CD1c-positive myeloid dendritic cell (primary cell): ENCODE data around the gene NGB.
"Not testable (repeated sequence)": the region's sequence is repeated elsewhere in the genome, so short reads cannot be mapped to it uniquely, and the experiment has no call there.

ENCODE experiments used
- DNase-seq: peaks from one replicate; pipeline ENCODE4 v3.0.0-alpha.2; 2016; ENCODE audit errors: extremely low spot score

The NGB gene

GRCh38 chr14:77271113-77271710, at the start of gene NGB:
TSS of gene NGB (minus strand) at chr14:77271206. CDS start at chr14:77270937, 269 bp downstream.
- DNase-seq: no peak

GRCh38 chr14:77320238-77320935, 49.4 kb upstream of the NGB start, which contains the start of gene POMT2:
TSS of gene POMT2 (minus strand) at chr14:77320883. CDS start at chr14:77320681, 202 bp downstream.
- peak; percentile 96 for DNase-seq

GRCh38 chr14:77319422-77319821, 48.4 kb upstream of the NGB start:
- DNase-seq: no peak

- not testable (repeated sequence) for DNase-seq
These were observed 47.8 kb upstream of the NGB start for GRCh38 chr14:77318756-77319155.

DNA sequence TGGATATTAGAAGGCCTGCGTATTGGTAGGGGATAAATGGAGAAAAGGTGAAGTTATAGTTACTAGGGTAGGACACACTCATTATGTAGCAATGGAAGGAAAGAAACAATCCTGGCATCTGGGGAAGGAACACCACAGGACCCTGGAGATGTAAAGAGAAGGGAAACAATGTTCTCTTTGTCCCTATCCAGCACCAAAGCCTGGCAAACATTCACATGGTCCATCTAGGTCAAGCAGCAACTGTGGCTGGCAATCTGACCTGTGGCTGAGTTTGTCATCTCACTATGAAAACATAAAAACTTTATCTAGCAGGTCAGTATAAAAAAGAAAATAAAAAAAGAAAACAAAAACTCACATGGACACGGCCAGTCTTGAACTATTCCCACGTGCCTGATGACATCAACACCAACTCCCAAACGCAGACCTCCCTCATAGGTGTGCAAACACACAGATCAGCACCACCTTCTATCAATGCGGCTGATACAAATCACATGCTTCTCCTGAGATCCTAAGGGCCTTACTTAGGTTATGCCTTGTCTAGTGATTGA, 47.1 kb upstream of the NGB start:
- no peak for DNase-seq

DNA sequence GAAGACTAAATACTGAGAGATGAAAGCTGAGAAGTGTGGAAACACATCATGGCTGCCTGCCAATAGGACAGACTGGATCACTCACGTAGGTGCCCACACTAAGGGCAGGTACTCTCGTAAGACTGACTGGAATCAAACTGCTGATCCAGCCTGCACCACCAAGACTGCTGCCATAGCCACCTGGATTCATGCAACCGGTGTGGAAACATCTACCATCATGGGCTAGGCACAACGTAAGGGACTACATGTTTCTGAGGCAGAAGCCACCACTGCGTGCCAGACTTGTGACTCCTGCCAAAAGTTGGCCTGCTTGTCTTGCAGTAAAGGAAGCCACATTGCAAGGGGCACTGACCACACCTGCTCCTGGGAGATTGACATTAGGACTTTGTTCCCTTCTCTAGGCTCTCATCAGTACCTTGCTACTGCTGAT, 45.9 kb upstream of the NGB start:
- DNase-seq: no peak

GRCh38 chr14:77316195-77316505, 45.1 kb upstream of the NGB start:
- no peak for DNase-seq

DNA sequence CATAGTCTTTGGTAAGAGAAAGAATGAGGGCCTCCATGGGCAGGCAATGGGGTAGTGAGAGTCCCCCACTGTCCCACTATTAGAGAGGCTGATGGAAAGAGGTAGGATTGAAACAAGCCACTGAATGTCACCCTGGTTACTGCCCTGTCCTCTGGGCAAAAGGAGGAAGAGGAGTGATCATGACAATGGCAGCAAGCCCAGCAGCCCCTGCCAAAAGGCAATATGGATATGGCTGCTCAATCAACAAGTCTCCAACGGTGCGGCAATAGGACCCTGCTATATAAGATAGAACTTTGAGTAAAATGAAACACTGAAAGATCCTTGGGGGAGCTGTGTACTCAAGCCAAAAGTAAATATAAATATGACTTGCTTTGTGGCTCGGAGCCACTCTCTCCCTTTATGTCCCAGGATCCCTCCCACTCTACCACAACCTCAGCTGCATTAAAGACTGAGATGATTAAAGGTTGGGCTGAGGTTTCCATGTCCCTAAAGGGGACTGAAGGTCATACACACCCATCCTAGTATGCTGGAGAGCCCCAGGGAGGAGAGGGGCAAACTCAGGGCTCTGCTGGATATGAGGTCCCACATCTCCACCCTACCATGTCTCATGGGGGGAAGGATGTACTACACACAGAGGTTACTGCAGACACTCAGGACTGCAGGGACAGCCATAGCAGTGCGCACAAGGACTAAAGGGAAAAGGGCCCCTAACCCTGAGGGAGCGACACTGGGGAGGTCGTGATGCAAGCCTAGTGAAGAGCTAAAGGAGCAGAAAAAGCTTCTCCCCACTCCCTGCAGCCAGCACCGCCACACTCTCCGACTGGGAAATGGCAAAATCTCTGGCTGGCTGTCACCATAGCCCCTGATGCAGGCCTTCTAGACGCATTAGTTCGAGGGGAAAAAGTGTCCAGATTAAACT, 43.8 kb upstream of the NGB start:
- DNase-seq: no peak

DNA sequence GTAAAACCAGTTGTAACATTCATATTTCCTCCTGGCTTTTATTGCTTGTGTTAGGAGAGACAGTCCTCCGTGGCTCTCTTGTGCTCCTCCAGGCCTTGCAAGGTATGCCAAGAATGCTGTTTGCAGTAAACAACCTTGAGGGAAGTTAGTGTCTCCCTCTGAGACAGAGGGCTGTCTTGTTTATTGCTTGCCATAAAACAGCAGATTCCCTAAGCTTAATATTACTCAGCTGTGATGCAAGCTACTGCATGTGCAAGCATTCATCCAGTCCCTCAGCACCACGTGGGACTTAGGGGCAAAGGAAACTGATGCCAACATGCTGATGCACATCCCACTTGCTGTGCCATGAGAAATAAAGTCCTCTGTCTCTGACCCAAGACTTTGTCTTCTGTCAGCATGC, 43.0 kb upstream of the NGB start:
- no peak for DNase-seq

DNA sequence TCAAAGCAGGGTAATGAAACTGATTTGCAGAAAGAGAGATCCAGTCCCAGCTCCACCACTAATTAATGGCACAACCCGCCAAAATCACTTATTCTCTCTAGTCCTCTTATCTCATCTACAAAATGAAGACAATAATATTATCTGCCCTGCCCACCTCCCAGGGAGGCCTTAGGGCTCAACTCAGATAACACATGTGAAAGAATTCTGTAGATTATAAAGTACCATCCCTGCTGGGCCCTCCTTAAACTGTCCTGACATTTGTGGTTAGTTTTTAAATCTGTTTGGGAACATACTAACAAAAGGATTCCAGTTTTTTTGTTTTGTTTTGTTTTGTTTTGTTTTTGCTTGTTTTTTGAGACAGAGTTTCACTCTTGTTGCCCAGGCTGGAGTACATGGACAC, 42.4 kb upstream of the NGB start:
- no peak for DNase-seq

DNA sequence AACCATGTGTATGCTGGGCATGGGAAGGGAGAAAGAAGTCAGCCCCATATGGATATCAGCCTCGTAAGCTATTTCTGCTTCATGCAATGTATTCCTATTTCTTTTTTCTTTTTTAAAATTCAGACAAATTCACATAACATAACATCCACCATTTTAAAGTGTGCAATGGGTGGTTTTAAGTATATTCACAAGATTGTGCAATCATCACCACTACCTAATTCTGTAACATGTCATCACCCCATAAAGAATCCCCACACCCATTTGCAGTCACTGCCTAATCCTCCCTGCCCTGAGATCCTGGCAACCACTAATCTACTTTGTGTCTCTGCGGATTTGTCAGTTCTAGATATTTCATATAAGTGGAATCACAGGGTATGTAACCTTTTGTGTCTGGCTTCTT, 40.2 kb upstream of the NGB start:
- DNase-seq: no peak

DNA sequence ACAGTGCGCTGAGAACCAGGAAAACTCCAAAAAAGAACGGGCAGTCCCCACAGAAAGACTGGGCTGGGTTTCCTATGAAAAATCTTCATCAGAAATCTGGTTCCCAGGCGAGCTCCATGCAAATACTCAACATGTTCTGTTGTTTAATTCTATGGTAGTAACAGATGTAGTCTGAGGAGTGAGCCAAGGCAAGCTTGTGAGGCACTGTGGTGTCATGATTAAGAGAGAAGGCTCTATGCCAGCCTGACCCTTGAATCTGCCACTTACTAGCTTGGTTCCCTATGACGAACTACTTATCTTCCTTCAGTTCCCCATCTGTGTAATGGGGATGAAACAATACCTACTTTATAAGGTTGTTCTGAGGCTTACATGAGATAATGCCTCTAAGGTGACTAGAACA, 39.0 kb upstream of the NGB start:
- DNase-seq: no peak

- DNase-seq: peak; percentile 31
These were observed 38.1 kb upstream of the NGB start for GRCh38 chr14:77309131-77309530.

DNA sequence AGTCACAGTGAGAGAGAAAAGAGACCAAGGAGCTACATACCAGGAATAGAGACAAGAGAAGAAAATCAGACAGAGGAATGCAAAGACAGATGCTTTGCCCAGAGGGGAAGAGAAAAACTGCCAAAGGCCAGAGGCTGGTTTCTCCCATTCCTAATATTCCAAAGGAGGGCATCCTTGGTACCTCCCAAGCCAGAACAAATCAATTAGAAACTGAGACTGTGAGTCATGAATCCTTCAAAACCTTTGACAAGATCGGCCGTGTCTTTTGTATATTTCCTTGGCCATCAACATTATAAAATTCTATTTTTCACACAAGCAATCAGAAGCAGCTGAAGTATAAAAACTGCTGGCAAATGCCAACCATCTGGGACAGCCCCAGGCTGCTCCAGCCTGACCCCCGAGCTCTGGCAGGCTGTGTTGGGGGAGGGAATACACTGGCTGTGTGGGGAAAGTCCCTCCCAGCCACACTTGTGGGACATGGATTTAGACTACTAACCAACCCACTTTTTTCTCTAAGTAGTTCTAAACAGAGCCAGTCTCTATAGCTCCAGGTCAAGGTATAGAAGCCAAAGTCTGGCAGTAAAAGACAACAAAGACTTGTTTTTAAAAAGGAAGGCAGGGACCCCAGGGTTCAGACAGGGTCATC, 36.0 kb upstream of the NGB start:
- DNase-seq: no peak

DNA sequence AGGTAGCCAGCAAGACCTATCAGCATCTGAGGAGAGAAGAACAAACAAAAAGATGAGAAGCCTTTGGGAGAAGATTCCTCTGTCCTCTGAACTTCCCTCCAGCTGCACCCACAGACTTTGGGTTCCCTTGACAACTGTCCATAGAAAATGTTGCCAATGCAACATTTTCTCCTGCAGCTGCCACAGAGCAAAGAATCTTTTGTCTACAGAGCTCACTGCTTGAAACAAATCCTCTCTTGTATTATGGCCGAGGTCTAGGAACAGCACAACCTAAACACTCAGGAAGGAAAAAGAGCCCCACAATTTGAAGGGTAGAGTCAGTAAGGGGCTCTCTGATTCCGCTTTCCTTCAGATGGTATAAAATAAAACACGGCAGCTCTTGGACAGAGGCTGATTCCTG, 35.4 kb upstream of the NGB start:
- no peak for DNase-seq

GRCh38 chr14:77305696-77306095, 34.7 kb upstream of the NGB start:
- DNase-seq: no peak

DNA sequence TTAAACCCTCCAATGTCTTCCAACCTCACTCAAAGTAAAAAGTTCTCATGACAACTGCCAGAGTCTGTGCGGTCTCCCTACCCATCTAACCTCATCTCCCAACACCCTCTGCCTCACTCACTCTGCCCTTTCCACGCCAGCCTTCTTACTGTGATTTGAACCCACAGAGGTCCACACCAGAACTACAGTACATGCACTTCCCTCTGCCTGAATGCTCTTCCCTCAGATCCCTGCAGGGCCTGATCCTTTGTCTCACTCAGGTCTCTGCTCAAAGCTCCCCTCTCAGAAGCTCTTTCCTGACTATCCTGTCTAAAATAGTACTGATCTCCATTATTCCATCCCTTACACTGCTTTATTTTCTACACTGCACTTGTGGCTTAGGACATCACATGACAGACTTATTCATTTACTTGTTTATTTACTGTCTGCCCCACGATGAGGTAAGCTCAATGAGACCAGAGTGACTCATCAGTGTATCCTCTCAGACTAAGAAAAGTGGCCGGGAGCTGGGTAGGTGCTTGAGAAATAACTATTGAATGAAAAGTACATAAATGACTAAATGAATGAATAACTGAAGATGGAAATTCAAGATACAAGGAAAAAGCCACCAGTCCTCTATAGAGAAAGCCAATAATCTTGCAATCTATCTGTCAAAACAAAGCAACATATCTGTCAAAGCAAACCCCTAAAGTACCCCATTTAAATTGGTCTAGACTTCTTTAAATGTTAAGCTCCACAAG, 32.6 kb upstream of the NGB start:
- DNase-seq: peak; percentile 60

DNA sequence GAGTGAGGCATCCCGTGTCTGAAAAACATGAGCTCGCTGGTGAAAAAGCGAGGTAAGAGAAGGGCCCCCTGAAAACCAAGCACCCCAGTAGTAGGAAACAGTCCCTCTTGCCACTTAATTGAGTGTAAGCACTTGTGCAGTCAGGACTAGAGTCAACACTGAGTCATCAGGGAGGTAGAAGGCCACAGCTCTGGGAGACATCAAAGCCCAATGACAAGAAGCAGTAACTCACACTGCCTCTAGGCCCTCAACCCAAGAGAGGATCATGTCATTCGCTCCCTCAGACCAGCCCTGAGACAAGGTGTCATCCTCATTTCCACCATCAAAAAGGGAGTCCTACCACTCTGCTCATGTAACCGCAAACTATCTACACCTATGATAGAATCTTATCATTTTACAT, 31.9 kb upstream of the NGB start:
- no peak for DNase-seq

DNA sequence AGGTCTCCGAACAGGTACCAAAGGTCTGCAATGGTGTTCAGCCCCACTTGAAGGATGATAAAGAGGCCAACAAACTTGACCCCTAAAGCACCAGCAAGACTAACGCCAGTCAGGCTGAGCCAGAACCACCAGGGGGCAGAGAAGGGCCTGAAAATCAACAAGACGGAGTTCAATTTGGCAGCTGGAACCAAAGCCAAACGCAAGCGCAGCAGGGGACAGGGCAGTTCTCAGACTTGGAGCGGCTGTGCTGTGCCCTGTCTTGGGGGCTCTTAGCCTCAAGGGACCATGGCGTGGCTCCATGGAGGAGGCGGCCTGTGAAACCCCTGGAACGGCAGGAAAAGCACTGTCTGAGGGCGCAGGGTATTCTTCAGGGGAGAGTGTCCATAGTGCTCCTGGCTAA, 30.1 kb upstream of the NGB start:
- DNase-seq: peak; percentile 74

DNA sequence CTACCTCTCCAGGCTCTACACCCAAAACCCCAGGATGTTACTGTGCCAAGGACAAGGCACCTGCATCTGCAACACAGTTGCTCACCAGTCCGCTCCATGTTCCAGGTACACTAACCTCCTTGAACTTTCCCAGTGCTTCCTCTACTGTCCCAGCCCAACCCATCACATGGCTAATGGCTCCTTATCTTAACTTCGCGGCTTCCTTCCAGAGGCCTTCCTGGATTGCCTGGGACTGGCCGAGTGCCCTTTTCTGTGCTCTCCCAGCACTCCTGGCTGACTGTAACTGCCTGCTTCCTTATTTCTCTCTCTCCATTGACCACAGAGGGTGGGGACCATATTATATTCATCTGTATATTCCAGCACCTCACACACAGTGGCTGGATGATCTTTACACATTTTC, 28.8 kb upstream of the NGB start:
- DNase-seq: no peak

GRCh38 chr14:77296906-77297305, 25.9 kb upstream of the NGB start:
- DNase-seq: no peak
